ES-I3 (cell line): ENCODE results near the gene ZNF667.

Source experiments
- H3K36me3 ChIP-seq: 2 replicates; pipeline ENCODE4 v1.6.1; 2013; ENCODE audit warnings: mild to moderate bottlenecking, low read length, control low read depth, moderate library complexity; ENCODE audit not compliant: insufficient read depth
- H3K4me1 ChIP-seq: 2 replicates; pipeline ENCODE4 v1.6.1; 2013; ENCODE audit warnings: mild to moderate bottlenecking, control low read depth, low read length; ENCODE audit not compliant: insufficient read depth
- H3K9ac ChIP-seq: 2 replicates; pipeline ENCODE4 v1.6.1; 2013; ENCODE audit warnings: low read depth, mild to moderate bottlenecking, low read length, moderate library complexity
- H3K9me3 ChIP-seq: 2 replicates; pipeline ENCODE4 v1.6.1; 2013; ENCODE audit warnings: mild to moderate bottlenecking, low read length, moderate library complexity; ENCODE audit not compliant: control insufficient read depth, insufficient read depth

Gene ZNF667

DNA sequence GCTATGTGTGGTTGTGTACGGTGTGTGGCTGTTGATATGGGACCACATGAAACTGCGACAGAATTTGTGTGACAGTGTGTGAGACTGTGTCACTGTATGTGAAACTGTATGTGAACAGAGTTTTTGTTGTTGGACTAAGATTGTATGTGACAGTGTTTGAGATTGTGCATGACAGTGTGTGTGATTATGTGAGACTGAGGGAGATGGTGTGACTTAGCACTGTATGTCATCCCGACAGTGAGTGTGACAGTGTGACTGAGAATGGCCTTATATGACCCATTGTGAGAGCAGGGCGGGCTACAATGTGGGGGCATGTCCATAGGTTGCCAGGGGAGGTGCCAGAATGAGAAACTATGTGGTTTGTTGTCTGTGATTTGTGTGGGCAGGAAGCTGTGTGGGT lies 72.1 kb downstream of the ZNF667 start:
- Histone ChIP-seq H3K9ac (peak overlapping the region; percentile 79; the same call in 1 of the 2 replicates), H3K9me3 (peaks cover 12% of the 10 kb centered on the region), H3K4me1 (0 out of 2 replicates have a peak, but pooled peaks cover 4% of the 10 kb centered on the region), H3K36me3 (peaks cover 5% of the 10 kb centered on the region; the same call in 1 of the 2 replicates)

- H3K4me1 ChIP-seq: 0 out of 2 replicates have a peak, but pooled peaks cover 4% of the 10 kb centered on the region
- peaks cover 5% of the 10 kb centered on the region; the same call in 1 of the 2 replicates for H3K36me3 ChIP-seq
- peaks cover 15% of the 10 kb centered on the region for H3K9me3 ChIP-seq
- H3K9ac ChIP-seq: peak overlapping the region; percentile 79
These were observed 72.5 kb downstream of the ZNF667 start for GRCh38 chr19:56404705-56405056.

GRCh38 chr19:56403764-56404704 lies 73.1 kb downstream of the ZNF667 start, which contains the start of gene ZNF583:
ZNF583 (plus strand) TSS chr19:56404332; CDS start chr19:56407115, 2,783 bp downstream.
- Histone ChIP-seq H3K36me3 (peaks cover 8% of the 10 kb centered on the region; the same call in 1 of the 2 replicates), H3K4me1 (0 out of 2 replicates have a peak, but pooled peaks cover 4% of the 10 kb centered on the region), H3K9me3 (peaks cover 11% of the 10 kb centered on the region), H3K9ac (peak within 1 kb of the TSS; percentile 79)

- 0 out of 2 replicates have a peak, but pooled peaks cover 4% of the 10 kb centered on the region for H3K4me1 ChIP-seq
- H3K9ac ChIP-seq: peak overlapping the region; percentile 79
- H3K9me3 ChIP-seq: peaks cover 7% of the 10 kb centered on the region
- H3K36me3 ChIP-seq: peaks cover 11% of the 10 kb centered on the region; the same call in 1 of the 2 replicates
These were observed 73.9 kb downstream of the ZNF667 start for GRCh38 chr19:56403261-56403660.

DNA sequence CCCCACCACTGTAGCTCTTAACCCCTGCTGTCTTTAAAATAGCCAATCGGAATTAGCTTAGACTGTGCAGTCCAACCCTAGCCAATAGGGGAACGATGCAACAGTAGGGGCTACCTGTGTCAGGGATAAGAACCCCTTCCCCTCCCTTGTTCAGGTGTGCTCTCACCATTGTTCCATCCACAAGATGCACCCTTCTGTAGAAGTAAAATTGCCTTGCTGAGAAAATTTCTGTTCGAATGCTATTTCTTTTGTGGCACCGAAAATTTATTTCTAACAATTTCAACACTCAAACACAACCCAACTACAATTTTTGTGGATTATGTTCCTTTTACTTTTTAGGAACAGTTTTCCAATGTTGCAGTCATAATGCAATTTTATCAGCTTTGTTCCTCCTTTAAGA lies 76.7 kb downstream of the ZNF667 start:
- Histone ChIP-seq H3K36me3 (peaks cover 18% of the 10 kb centered on the region; the same call in 1 of the 2 replicates), H3K9ac (no peak overlapping the region), H3K4me1 (0 out of 2 replicates have a peak, but pooled peaks cover 4% of the 10 kb centered on the region), H3K9me3 (peaks cover 7% of the 10 kb centered on the region)

- Histone ChIP-seq H3K9me3 (peaks cover 7% of the 10 kb centered on the region), H3K36me3 (peaks cover 18% of the 10 kb centered on the region; the same call in 1 of the 2 replicates), H3K4me1 (no peaks in the 10 kb centered on the region), H3K9ac (no peak overlapping the region)
These were observed 78.3 kb downstream of the ZNF667 start for GRCh38 chr19:56398809-56399208.

GRCh38 chr19:56393119-56394012 lies 83.8 kb downstream of the ZNF667 start, which contains the start of gene ZNF582:
ZNF582 (minus strand) TSS chr19:56393534; CDS start chr19:56391752, 1,782 bp downstream.
- Histone ChIP-seq H3K4me1 (no peaks in the 10 kb centered on the region), H3K9me3 (no peaks in the 10 kb centered on the region), H3K36me3 (peaks cover 7% of the 10 kb centered on the region; the same call in 1 of the 2 replicates), H3K9ac (peak within 1 kb of the TSS; percentile 96)
